Progenitor cell of endocrine pancreas (in vitro differentiated cells): Measurements from ENCODE around the gene RRP7A. TPM values are rescaled to one million over a fixed set of nuclear protein-coding genes. Genes with fewer than 3 reads are reported as not detected.
"Not testable (repeated sequence)": the region's sequence is repeated elsewhere in the genome, so short reads cannot be mapped to it uniquely, and the experiment has no call there.

Experiments
- DNase-seq: peaks from one replicate; pipeline ENCODE4 v3.0.0; 2021; ENCODE audit warnings: low spot score; ENCODE audit not compliant: unreplicated experiment
- H3K27ac Mint-ChIP-seq: 2 replicates; pipeline ENCODE4 v1.8.0; 2021; ENCODE audit warnings: mild to moderate bottlenecking, moderate library complexity, mixed read lengths
- H3K27me3 Mint-ChIP-seq: 2 replicates; pipeline ENCODE4 v1.8.0; 2021; ENCODE audit warnings: mixed read lengths
- H3K36me3 Mint-ChIP-seq: 2 replicates; pipeline ENCODE4 v1.8.0; 2022; ENCODE audit warnings: mixed read lengths; ENCODE audit not compliant: insufficient read depth
- H3K4me1 Mint-ChIP-seq: 2 replicates; pipeline ENCODE4 v1.8.0; 2021; ENCODE audit warnings: low read depth, mixed read lengths
- H3K4me3 Mint-ChIP-seq: 2 replicates; pipeline ENCODE4 v1.8.0; 2021; ENCODE audit warnings: low read depth, mild to moderate bottlenecking, moderate library complexity, mixed read lengths
- H3K9me3 Mint-ChIP-seq: 2 replicates; pipeline ENCODE4 v1.8.0; 2021; ENCODE audit warnings: low read depth, mixed read lengths
- total RNA-seq: library from RNA; stranded (reverse); gene quantifications from 2 replicates; pipeline ENCODE4 v1.2.1, GENCODE V29; 2021
- TF ChIP-seq, protein P1 (sequence below): fragments of 200-600 bp; sonication (generic); IDR thresholded peaks from one replicate; pipeline ENCODE4 v1.5.0; 2021; ENCODE audit warnings: antibody characterized with exemption, mild to moderate bottlenecking; ENCODE audit not compliant: unreplicated experiment

Gene RRP7A
- total RNA-seq, 1 donor from 2014 or later: 59.1 TPM

DNA sequence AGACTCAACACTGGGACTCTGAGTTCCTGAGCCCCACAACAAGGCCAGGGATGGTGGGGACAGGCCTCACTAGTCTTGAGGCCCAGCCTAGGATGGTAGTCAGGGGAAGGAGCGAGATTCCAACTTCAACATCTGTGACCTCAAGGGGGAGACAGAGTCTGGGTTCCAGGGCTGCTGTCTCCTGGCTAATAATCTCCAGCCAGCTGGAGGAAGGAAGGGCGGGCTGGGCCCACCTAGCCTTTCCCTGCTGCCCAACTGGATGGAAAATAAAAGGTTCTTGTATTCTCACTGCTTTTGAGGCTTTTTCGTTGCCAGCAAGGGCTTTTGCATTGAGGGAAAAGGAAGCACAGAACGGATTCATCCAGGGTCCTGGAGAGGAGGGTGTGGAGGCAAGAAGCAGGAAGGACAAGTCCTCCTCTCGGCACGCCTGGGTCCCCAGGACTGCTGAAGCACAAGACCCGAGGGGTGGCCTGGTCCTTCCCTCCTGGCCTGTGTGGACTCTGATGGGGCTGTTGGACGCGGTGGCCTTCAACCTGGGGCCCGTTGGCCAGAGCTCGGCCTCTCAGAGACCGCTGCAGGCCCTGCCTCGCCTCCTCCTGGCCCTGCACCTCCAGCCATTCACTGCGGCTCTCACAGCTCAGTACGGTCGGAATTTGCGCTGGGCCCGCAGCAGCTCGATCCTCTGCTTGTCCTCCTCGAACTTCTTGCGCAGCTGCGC lies 7.2 kb downstream of the RRP7A start:
- not testable (repeated sequence) for H3K36me3 Mint-ChIP-seq, H3K4me1 Mint-ChIP-seq

DNA sequence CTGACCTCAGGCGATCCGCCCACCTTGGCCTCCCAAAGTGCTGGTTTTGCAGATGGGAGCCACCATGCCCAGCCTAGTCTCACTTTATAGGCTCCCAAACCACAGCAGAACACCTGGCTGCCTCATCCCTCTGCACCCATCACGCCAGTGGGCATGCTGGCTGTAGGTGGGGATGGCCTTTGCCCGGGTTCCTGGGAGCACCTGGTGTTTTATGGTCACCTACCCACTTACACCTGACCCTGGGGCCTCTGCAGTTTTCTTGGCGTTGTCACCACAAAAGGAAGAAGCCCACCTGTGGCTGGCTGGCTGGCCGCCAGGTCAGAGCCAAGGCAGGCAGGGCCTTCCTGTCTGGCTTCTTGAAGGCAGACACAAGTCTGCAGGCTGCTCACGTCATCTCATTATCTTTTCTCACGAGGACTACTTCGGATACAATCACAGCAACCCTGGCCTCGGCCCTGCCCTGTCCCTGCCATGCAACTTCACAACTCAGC lies 8.2 kb downstream of the RRP7A start:
- H3K9me3 Mint-ChIP-seq: no peaks in the 10 kb centered on the region
- TF ChIP-seq, protein P1, sequence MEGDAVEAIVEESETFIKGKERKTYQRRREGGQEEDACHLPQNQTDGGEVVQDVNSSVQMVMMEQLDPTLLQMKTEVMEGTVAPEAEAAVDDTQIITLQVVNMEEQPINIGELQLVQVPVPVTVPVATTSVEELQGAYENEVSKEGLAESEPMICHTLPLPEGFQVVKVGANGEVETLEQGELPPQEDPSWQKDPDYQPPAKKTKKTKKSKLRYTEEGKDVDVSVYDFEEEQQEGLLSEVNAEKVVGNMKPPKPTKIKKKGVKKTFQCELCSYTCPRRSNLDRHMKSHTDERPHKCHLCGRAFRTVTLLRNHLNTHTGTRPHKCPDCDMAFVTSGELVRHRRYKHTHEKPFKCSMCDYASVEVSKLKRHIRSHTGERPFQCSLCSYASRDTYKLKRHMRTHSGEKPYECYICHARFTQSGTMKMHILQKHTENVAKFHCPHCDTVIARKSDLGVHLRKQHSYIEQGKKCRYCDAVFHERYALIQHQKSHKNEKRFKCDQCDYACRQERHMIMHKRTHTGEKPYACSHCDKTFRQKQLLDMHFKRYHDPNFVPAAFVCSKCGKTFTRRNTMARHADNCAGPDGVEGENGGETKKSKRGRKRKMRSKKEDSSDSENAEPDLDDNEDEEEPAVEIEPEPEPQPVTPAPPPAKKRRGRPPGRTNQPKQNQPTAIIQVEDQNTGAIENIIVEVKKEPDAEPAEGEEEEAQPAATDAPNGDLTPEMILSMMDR: no peak
- H3K4me1 Mint-ChIP-seq: peaks cover 2% of the 10 kb centered on the region
- no peaks in the 10 kb centered on the region for H3K27me3 Mint-ChIP-seq
- H3K36me3 Mint-ChIP-seq: peaks cover 7% of the 10 kb centered on the region
- no peak for DNase-seq
- H3K27ac Mint-ChIP-seq: peak overlapping the region; percentile 69
- H3K4me3 Mint-ChIP-seq: no peak overlapping the region

More for the DNA sequence above, 7.2 kb downstream of the RRP7A start:
- not testable (repeated sequence) for DNase-seq, H3K9me3 Mint-ChIP-seq, H3K27me3 Mint-ChIP-seq, H3K4me3 Mint-ChIP-seq
- TF ChIP-seq, protein P1: peak; percentile 59
- peak overlapping the region; percentile 86 for H3K27ac Mint-ChIP-seq

DNA sequence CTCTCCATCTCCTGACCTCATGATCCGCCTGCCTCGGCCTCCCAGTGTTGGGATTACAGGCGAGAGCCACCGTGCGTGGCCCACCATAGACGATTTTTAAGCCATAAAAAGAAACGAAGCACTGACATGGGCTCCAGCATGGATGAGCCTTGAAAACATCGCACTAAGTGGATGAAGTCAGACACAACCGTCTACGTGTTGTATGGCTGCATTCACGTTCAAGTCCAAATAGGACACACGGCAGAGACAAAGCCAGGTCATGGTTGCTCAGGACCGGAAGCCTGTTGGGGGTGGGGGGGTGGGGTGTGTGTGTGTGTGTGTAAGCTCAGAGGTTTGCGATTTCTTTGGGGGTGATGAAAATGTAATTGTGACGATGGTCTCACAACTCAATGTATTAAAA lies 10.0 kb downstream of the RRP7A start:
- Mint-ChIP-seq H3K4me1 (peaks cover 2% of the 10 kb centered on the region), H3K27me3 (no peaks in the 10 kb centered on the region), H3K9me3 (no peaks in the 10 kb centered on the region), H3K36me3 (peaks cover 5% of the 10 kb centered on the region), H3K4me3 (no peak overlapping the region), H3K27ac (peak overlapping the region; percentile 62)
- DNase-seq: no peak
- TF ChIP-seq, protein P1: no peak

DNA sequence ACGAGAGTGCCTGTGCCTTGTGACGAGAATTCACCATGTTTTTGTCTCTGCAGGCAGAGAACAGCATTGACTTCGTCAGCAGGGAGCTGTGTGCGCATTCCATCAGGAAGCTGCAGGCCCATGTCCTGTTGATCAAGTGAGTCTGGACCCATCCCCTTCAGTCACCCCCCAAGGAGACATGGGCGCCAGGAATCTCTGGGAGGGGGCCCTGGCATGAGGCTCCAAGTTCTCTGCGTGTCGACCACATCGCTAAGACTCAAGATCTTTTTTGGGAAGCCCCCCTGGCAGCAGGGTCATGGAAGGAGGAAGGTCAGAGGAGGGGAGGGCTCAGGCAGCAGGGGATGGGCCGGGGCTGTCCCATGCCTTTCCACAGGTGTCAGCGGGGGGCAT lies 10.6 kb downstream of the RRP7A start:
- H3K27ac Mint-ChIP-seq, H3K36me3 Mint-ChIP-seq, H3K4me1 Mint-ChIP-seq, DNase-seq, H3K27me3 Mint-ChIP-seq, H3K9me3 Mint-ChIP-seq, H3K4me3 Mint-ChIP-seq: not testable (repeated sequence)

DNA sequence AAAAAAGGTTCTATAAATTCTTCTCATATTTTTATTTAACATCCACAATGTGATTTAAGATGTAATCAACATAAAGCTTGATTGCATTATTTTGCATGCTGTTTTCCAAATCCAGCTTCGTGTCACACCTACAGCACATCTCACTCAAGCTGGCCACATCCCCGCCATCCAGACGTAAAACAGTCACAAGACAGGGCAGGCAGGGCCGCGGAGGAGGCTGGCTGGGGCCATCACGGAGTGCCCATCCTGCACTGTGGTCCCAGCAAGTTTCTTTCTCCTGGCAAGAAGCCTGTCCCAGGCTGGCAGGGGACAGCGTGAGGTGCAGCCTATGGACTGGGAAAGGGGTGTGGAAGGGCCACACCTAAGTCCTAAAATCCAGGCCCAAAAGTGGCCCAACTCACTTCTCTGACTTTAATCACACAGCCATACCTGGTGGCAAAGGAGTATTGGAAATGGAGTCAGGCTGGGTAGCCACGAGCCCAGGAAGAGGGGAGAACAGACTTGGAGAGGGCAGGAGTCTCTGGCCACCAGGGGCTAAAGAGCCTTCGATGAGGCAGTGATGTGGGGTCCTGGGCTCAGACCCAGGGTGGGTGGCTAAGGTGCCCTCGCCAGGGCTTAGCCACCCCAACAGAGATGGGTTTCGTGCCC lies 11.1 kb downstream of the RRP7A start:
- H3K4me1 Mint-ChIP-seq, H3K36me3 Mint-ChIP-seq, DNase-seq, H3K9me3 Mint-ChIP-seq, H3K4me3 Mint-ChIP-seq, H3K27me3 Mint-ChIP-seq: not testable (repeated sequence)
- H3K27ac Mint-ChIP-seq: peak overlapping the region; percentile 82

DNA sequence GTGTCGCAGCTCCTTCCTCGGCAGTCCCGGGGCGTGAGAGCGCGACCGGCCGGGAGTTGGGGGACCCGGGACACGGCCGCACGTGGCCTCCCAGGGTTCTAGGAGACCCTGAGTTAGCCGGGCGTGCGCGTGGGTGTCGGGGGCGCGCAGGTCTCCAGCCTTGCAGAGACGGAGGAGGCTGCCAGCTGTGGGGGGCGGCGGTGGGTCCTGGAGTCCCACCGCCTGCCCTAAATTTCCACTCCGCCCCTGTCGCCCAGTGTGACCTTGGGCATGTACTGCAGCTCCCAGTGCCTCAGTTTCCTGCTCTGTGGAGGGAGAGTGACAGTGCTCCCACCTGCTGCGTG lies 18.8 kb downstream of the RRP7A start:
- DNase-seq: no peak
- H3K4me3 Mint-ChIP-seq: no peak overlapping the region
- peaks cover 8% of the 10 kb centered on the region for H3K27me3 Mint-ChIP-seq
- H3K27ac Mint-ChIP-seq: no peak overlapping the region
- no peaks in the 10 kb centered on the region for H3K36me3 Mint-ChIP-seq
- H3K4me1 Mint-ChIP-seq: peaks cover 5% of the 10 kb centered on the region
- TF ChIP-seq, protein P1: no peak
- H3K9me3 Mint-ChIP-seq: peaks cover 4% of the 10 kb centered on the region
